ENCODE results near the gene ARHGAP18.
"Not testable (repeated sequence)": the region's sequence is repeated elsewhere in the genome, so short reads cannot be mapped to it uniquely, and the experiment has no call there.

The ARHGAP18 gene

GRCh38 chr6:129577691-129578090 lies 132.3 kb downstream of the ARHGAP18 start:
- DNase-seq (ENCODE audit: low read depth): no peak

- DNase-seq (ENCODE audit: low read depth): no peak
Observed at GRCh38 chr6:129576456-129576855, 133.5 kb downstream of the ARHGAP18 start.

GRCh38 chr6:129575378-129576118 lies 134.4 kb downstream of the ARHGAP18 start:
- DNase-seq (ENCODE audit: low read depth): no peak

GRCh38 chr6:129574605-129575004 lies 135.4 kb downstream of the ARHGAP18 start:
- DNase-seq (ENCODE audit: low read depth): not testable (repeated sequence)

GRCh38 chr6:129570929-129571328 lies 139.0 kb downstream of the ARHGAP18 start:
- DNase-seq (ENCODE audit: low read depth): not testable (repeated sequence)

DNA sequence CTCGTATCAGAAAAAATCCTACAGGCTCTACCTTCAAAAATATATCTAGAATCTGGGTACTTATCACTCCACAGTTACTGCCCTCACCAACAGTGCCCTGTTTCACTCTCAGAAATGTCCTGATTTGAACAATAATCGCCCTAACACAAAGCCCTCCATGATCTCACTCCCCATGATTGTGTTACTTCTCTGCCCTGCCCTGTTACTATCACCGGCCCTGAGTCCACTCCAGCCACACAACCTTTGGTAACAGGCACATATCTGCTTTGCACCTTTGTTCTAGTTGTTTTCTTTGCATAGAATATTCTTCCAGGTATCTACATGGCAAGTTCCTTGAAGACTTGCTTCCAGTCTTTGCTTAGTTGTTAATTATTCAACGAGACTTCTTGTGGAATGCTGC lies 142.0 kb downstream of the ARHGAP18 start:
- DNase-seq (ENCODE audit: low read depth): no peak

- DNase-seq (ENCODE audit: low read depth): no peak
Observed at GRCh38 chr6:129567374-129567773, 142.6 kb downstream of the ARHGAP18 start.

- DNase-seq (ENCODE audit: low read depth): no peak
Observed at GRCh38 chr6:129565811-129566210, 144.2 kb downstream of the ARHGAP18 start.

DNA sequence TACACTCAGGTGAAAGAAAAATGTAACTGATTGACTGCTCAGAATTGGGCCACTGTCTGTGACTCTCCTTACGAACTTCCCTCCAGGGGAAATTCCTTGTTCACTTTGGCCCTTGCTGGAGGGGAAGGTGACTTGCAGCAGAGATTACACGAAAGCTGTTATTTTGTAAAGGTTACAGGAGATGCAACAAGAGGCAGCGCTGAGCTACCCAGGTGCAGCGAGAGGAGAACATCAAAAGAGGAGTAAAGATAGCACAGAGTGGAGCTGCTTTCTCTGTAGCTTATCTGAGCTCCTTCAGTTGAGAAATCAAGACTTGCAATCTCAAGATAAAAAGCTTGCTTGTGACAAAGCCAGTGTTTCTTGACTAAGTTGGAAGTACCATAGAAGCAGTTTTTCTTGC lies 144.6 kb downstream of the ARHGAP18 start:
- no peak for DNase-seq (ENCODE audit: low read depth)

DNA sequence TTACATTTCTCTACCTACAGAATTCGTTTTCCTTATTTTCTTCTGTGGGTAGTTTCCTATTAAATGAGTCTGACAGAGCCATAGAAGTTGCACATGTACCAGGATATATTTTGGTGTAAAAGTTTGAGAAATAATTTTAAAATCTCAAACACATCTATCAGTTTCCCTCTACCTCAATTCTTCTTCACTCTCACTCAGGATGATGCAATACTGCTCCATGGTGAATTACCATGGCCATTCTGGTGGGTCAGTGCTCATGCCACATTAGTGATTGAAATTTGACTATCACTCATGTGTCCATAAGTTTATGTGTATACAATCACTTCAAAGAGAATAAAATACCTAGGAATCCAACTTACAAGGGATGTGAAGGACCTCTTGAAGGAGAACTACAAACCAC lies 151.7 kb downstream of the ARHGAP18 start:
- no peak for DNase-seq (ENCODE audit: low read depth)

- DNase-seq (ENCODE audit: low read depth): no peak
Observed at GRCh38 chr6:129555206-129555832, 154.7 kb downstream of the ARHGAP18 start.

DNA sequence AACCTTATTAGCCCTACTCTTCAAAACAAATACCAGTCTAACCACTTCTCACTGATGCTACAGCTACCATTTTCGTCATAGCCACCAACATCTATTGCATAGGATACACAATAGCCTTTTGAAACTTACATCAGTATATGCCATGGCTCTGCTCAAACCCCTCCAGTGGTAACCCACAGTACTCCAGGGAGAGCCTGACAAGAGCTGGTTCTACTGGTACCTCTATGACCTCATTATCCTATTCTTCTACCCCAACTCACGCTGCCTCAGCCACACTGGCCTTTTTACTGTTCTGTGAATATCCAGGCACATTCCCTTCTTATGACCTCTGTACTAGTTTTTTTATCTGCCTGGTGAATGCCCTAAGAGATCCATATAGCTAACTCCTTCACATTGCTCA lies 157.6 kb downstream of the ARHGAP18 start:
- DNase-seq (ENCODE audit: low read depth): no peak

DNA sequence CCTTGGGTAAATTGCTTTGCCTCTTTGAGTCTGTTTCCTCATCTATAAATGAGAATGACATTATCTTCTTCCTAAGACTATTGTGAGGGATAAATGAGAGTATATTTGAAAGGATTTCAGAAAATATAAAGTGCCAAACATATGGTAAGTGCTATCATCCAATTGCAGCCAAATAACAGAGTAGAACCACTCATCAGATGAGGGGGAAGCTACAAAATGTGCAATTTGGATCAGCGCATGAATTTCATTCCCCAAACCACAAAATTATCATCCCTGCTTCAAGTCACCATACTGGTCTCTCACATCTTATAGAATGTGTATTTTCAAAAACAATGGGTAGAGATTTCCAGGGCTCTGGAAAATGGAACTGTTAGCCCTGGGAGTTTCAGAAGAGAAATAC lies 158.5 kb downstream of the ARHGAP18 start:
- no peak for DNase-seq (ENCODE audit: low read depth)

GRCh38 chr6:129546702-129547101 lies 163.3 kb downstream of the ARHGAP18 start:
- DNase-seq (ENCODE audit: low read depth): no peak

DNA sequence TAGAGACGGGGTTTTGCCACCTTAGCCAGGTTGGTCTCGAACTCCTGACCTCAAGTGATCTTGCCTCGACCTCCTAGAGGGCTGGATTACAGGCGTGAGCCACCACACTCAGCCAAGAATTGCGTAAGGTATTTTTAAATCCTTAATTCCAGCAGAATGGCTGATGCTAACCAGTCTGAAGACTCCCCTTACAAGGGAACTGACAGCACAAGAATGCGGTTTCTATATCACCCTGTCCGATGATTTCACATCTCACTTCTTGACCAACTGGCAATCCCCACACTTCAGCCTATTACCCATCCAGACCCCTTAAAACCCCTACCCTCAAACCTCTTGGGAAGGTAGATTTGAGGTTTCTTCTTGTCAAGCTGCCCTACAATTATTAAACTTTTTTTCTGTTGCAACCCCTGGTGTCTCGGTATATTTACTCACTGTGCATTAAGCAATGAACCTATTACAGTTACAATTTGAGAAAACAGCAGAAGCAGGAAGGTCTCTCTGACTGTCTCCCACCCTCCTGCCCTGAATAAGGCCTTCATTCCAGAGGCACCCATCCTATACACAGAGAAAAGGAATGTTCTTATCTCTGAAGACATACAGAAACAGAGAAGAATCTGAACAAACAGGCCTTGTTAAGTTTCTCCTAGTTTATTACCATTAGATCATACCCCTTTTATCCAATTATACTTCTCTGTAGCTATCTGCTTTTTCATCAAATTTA lies 164.9 kb downstream of the ARHGAP18 start:
- no peak for DNase-seq (ENCODE audit: low read depth)

DNA sequence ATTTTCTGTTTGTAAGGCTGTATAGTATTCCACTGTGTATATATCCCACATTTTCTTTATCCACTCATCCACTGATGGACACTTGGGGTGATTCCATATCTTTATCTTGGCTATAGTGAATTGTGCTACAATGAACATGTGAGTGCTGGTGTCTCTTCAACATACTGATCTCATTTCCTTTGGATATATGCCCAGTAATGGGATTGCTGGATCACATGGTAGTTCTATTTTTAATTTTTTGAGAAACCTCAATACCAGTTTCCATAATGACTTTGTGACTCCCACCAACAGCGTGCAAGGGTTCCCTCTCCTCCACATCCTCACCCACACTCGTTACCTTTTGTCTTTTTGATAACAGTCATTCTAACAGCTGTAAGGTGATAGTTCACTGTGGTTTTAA lies 166.0 kb downstream of the ARHGAP18 start:
- DNase-seq (ENCODE audit: low read depth): no peak

GRCh38 chr6:129542705-129543104 lies 167.3 kb downstream of the ARHGAP18 start:
- DNase-seq (ENCODE audit: low read depth): no peak

DNA sequence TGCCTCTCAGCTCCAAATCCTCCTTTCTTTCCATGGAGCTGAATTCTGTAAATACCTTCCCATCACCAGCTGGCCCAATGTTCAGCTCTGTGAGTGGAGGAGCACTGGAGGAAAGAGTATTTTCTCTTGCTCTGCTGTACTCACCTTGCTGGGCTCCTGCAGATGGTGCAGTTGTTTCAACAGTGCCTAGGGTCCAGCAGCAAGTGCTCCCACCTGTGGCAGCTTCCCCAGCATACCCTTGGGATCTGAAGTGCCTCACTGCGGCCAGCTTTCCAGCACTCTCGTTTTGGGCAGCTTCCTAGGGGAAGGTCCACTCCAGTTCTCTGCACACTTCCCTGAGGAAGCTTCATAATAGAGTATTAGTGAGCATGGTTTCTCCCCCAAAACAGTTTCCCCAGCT lies 170.9 kb downstream of the ARHGAP18 start:
- no peak for DNase-seq (ENCODE audit: low read depth)

- no peak for DNase-seq (ENCODE audit: low read depth)
Observed at GRCh38 chr6:129536271-129536670, 173.7 kb downstream of the ARHGAP18 start.

DNA sequence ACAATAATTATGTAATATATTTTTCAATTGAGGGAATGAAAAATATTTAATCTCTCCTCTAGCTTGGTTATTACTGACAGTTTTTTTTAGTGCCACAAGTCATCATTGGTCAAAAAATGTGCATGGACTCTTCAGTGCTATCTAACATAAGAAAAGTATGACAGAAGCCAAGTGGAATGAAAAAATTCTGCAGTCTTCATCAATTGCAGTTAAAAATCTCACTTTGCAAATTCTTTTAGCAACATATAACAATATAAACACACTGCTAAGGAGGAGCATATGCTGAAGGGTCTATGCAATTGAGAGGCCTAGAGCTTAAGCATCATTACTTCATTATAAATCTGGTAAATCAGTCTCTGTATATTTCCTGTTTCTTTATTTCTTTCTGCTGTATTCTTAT lies 175.1 kb downstream of the ARHGAP18 start:
- no peak for DNase-seq (ENCODE audit: low read depth)
